ENCODE results near the gene EFCAB11.

GRCh38 chr14:89833661-89834060 is 120.9 kb downstream of the EFCAB11 start:
- TF ChIP-seq CTCF (IDR thresholded peaks at IDR 0.05) (no peak), POLR2A (IDR thresholded peaks at IDR 0.05) (no peak), POLR2AphosphoS5 (IDR thresholded peaks at IDR 0.05) (no peak)
